B cell (primary cell): ENCODE data around the gene PPP1R2. TPM values are rescaled to one million over a fixed set of nuclear protein-coding genes. Genes with fewer than 3 reads are reported as not detected.

Experiments
- ATAC-seq: fragments of 200-7000 bp; cut with Tn5 transposase; one replicate; pipeline ENCODE4 v1.10.0; 2021; ENCODE audit warnings: low read depth, mild to moderate bottlenecking, moderate number of reproducible peaks, moderate library complexity
- CTCF ChIA-PET: fragments of 350-600 bp; sonication (Branson Sonifier 250); formaldehyde crosslinking; loops from one replicate; lab custom pipeline; 2021; ENCODE audit warnings: antibody characterized with exemption, inconsistent platforms; lab: Charles Lee
- POLR2A ChIA-PET: fragments of 350-600 bp; sonication (Branson Sonifier 250); formaldehyde crosslinking; loops from one replicate; lab custom pipeline; 2021; ENCODE audit warnings: antibody characterized with exemption; lab: Charles Lee
- DNase-seq: peaks from one replicate; pipeline ENCODE4 v3.0.0; 2013
- H2AFZ ChIP-seq: 2 replicates; pipeline ENCODE4 v1.6.1; 2012; ENCODE audit warnings: mild to moderate bottlenecking, low read depth, low read length; ENCODE audit not compliant: insufficient read depth, poor library complexity, severe bottlenecking
- H3K27ac ChIP-seq, 2 donors: 1 replicate in 1 of 2; 2 replicates in 1 of 2; pipeline ENCODE4 v1.5.1; 2012 to 2013; ENCODE audit warnings: low read length in 2 of 2, mild to moderate bottlenecking in 2 of 2, moderate library complexity in 1 of 2
- H3K27me3 ChIP-seq, 4 experiments: fragments of 200-600 bp in 1 of 4; sonication (generic) in 1 of 4; replicated peaks in 1 of 4; 1 replicate in 2 of 4; 2 replicates in 2 of 4; pipeline versions ENCODE4 v1.6.1 to v1.7.0; 2013 to 2016; ENCODE audit warnings: low read length in 3 of 4, mild to moderate bottlenecking in 2 of 4, mixed read lengths in 1 of 4, moderate library complexity in 1 of 4; ENCODE audit not compliant: insufficient read depth in 4 of 4, control insufficient read depth in 3 of 4; ENCODE audit errors: control extremely low read depth in 1 of 4
- H3K36me3 ChIP-seq, 2 experiments: replicated peaks in 1 of 2; 1 replicate in 1 of 2; 2 replicates in 1 of 2; pipeline versions ENCODE4 v1.6.1 to v1.7.1; 2013; ENCODE audit warnings: low read length in 1 of 2; ENCODE audit not compliant: insufficient read depth in 2 of 2, control insufficient read depth in 1 of 2; ENCODE audit errors: control extremely low read depth in 1 of 2, extremely low read depth in 1 of 2
- H3K4me1 ChIP-seq, 2 donors: fragments of 200-600 bp in 1 of 2; sonication (generic) in 1 of 2; 1 replicate in 1 of 2; 2 replicates in 1 of 2; pipeline versions ENCODE4 v1.5.1 to v1.6.1; 2013 to 2017; ENCODE audit warnings: low read length in 2 of 2; ENCODE audit not compliant: control insufficient read depth in 2 of 2, insufficient read depth in 2 of 2
- H3K4me2 ChIP-seq: replicated peaks from 2 replicates; pipeline ENCODE3; 2012; ENCODE audit warnings: mild to moderate bottlenecking, low read depth, low read length; ENCODE audit not compliant: poor library complexity, severe bottlenecking
- H3K4me3 ChIP-seq, 5 experiments: fragments of 200-600 bp in 1 of 5; sonication (generic) in 1 of 5; 1 replicate in 3 of 5; 2 replicates in 2 of 5; pipeline versions ENCODE4 v1.5.1 to v1.7.0; 2011 to 2016; ENCODE audit warnings: low read length in 4 of 5, mild to moderate bottlenecking in 4 of 5, low read depth in 2 of 5, control low read depth in 1 of 5, moderate library complexity in 1 of 5; ENCODE audit not compliant: insufficient read depth in 1 of 5; ENCODE audit errors: control extremely low read depth in 1 of 5, extremely low read depth in 1 of 5
- H3K79me2 ChIP-seq: fragments of 200-600 bp; sonication (generic); one replicate; pipeline ENCODE4 v1.6.0; 2016; ENCODE audit warnings: low read length; ENCODE audit not compliant: control insufficient read depth, insufficient read depth
- H3K9ac ChIP-seq: fragments of 200-600 bp; sonication (generic); 2 replicates; pipeline ENCODE4 v1.6.1; 2017; ENCODE audit warnings: mild to moderate bottlenecking, low read length, moderate library complexity
- H3K9me3 ChIP-seq, 3 donors: one replicate each; pipeline versions ENCODE4 v1.6.1 to v1.7.1; 2013; ENCODE audit warnings: low read length in 2 of 3; ENCODE audit not compliant: control insufficient read depth in 2 of 3, insufficient read depth in 1 of 3; ENCODE audit errors: control extremely low read depth in 1 of 3
- H4K20me1 ChIP-seq: 2 replicates; pipeline ENCODE4 v1.6.0; 2012; ENCODE audit warnings: mild to moderate bottlenecking, low read length; ENCODE audit not compliant: insufficient read depth, control insufficient read depth, poor library complexity, severe bottlenecking
- H3K27ac Mint-ChIP-seq: one replicate; pipeline ENCODE4 v1.8.0; 2021; ENCODE audit warnings: mixed read lengths
- H3K27me3 Mint-ChIP-seq: one replicate; pipeline ENCODE4 v1.8.0; 2021; ENCODE audit warnings: mixed read lengths
- H3K4me1 Mint-ChIP-seq: one replicate; pipeline ENCODE4 v1.8.0; 2021; ENCODE audit warnings: mixed read lengths
- H3K4me3 Mint-ChIP-seq: one replicate; pipeline ENCODE4 v1.8.0; 2021; ENCODE audit warnings: mixed read lengths
- H3K9me3 Mint-ChIP-seq: one replicate; pipeline ENCODE4 v1.8.0; 2022; ENCODE audit warnings: mixed read lengths; ENCODE audit not compliant: insufficient read depth
- CTCF ChIP-seq: fragments of 200-600 bp; IDR thresholded peaks from one replicate; pipeline ENCODE4 v1.8.0; 2022; ENCODE audit warnings: antibody characterized with exemption, mild to moderate bottlenecking
- EZH2 ChIP-seq: IDR thresholded peaks from 2 replicates; pipeline ENCODE4 v1.6.1; 2012; ENCODE audit warnings: borderline replicate concordance, low read depth, mild to moderate bottlenecking, moderate library complexity, low read length; ENCODE audit not compliant: insufficient read depth, poor library complexity, severe bottlenecking
- WGBS: methylation state at CpG from one replicate; pipeline ENCODE4 v1.1.5; 2013; ENCODE audit warnings: missing lambda C conversion rate; ENCODE audit not compliant: insufficient coverage; 5-methylcytosine and 5-hydroxymethylcytosine counted together
- intact Hi-C: fragments of 100-400 bp; cut with micrococcal nuclease; formaldehyde crosslinking; loops from one replicate; pipeline ENCODE4 v1.10.0; 2022
- polyA minus RNA-seq: library from RNA; depleted of rRNA, polyadenylated mRNA; stranded (reverse); fragments of >200 nt; gene quantifications from 2 replicates; pipeline ENCODE4 v1.2.3, GENCODE V29; 2012
- polyA plus RNA-seq: library from polyadenylated mRNA; depleted of rRNA; stranded (reverse); fragments of >200 nt; gene quantifications from 2 replicates; pipeline ENCODE4 v1.2.3, GENCODE V29; 2012
- total RNA-seq, 2 donors: library from RNA; stranded (reverse); fragments of 120-200 nt in 1 of 2; gene quantifications; 1 replicate in 1 of 2; 2 replicates in 1 of 2; pipeline versions ENCODE4 v1.2.3 to v1.2.4, GENCODE V29; 2013 to 2022

Gene PPP1R2
- total RNA-seq, result 73.8 and 81.8 TPM in 2 replicates
- 98.8 TPM for total RNA-seq (2013)
- 39.1 and 74.0 TPM in 2 replicates for polyA plus RNA-seq
- 329 and 409 TPM in 2 replicates for polyA minus RNA-seq

- H3K9ac ChIP-seq, result peak within 1 kb of the TSS; percentile 97
Measured at GRCh38 chr3:195542698-195543499, at the start of gene PPP1R2. Gene PPP1R2 (minus strand): TSS chr3:195543325. CDS start chr3:195543025, 300 bp downstream.

More at GRCh38 chr3:195542698-195543499, at the start of gene PPP1R2:
- H2AFZ ChIP-seq, result peak within 1 kb of the TSS; percentile 78
- H3K79me2 ChIP-seq, result peaks cover 55% of the 10 kb centered on the region
- DNase-seq (peak; percentile 95), ATAC-seq (peak; percentile 90)
- no peak for TF ChIP-seq EZH2
- TF ChIP-seq CTCF, result no peak
- no peaks in the 10 kb centered on the region for H3K9me3 ChIP-seq
- peak within 1 kb of the TSS; percentile 96 to 98 for H3K27ac ChIP-seq
- no peaks in the 10 kb centered on the region for H3K27me3 Mint-ChIP-seq
- peaks cover 58 to 65% of the 10 kb centered on the region in 2 donors for H3K4me1 ChIP-seq
- peaks cover 77% of the 10 kb centered on the region for H3K4me1 Mint-ChIP-seq
- under 1% methylated on average over 85 of the region's 95 CpGs for WGBS
- peaks cover 41% of the 10 kb centered on the region for H4K20me1 ChIP-seq
- H3K4me3 Mint-ChIP-seq, result peak within 1 kb of the TSS; percentile 97
- peak within 1 kb of the TSS; percentile 80 for H3K4me2 ChIP-seq
- H3K27me3 ChIP-seq, result no peaks in the 10 kb centered on the region
- CTCF ChIA-PET, result interaction anchor here (0.7 to 5.3 kb wide), 8 partner anchors 7 to 872 kb away, joined by 3 to 30 read pairs (median 4); partner anchors contain the start of gene XXYLT1
- POLR2A ChIA-PET, result interaction anchor here (0.6 to 2.0 kb wide), 9 partner anchors 20 to 860 kb away, joined by 3 to 19 read pairs (median 3); partner anchors contain the start of genes ACAP2 and XXYLT1
- no peaks in the 10 kb centered on the region for H3K36me3 ChIP-seq
- no peaks in the 10 kb centered on the region for H3K9me3 Mint-ChIP-seq
- H3K4me3 ChIP-seq, result peak within 1 kb of the TSS; percentile 75 to 95 (median 93)
- peak within 1 kb of the TSS; percentile 96 for H3K27ac Mint-ChIP-seq
- intact Hi-C loops, result loop anchor here (1.0 to 5.0 kb wide), 5 partner anchors 100 to 1056 kb away; partner anchors contain the start of genes ACAP2, ATP13A3, FAM43A and LSG1
